GM19328 (cell line): ENCODE measurements around the gene SERPINB10.
"Not testable (repeated sequence)": the region's sequence is repeated elsewhere in the genome, so short reads cannot be mapped to it uniquely, and the experiment has no call there.

Source experiments
- ATAC-seq: cut with Tn5 transposase; IDR thresholded peaks from one replicate; pipeline ENCODE4 v1.9.1; 2021; ENCODE audit warnings: mild to moderate bottlenecking, moderate library complexity; ENCODE audit not compliant: unreplicated experiment

The SERPINB10 gene

DNA sequence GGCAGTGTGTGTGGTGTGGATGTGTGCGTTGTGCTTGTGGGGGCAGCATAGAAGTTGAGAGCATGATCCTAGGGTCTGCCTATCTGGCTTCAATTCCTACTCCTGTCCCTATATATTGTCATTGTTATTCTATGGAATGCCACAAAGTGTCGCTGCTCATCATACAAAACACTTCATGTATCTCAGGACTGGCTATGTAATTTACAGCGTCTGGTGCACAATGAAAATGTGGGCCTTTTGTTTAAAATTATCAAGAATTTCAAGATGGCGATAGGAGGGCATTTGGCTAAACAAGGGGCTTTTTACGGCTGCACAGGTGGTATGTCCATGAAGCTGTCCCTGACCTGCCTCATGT lies 16.8 kb upstream of the SERPINB10 start:
- no peak for ATAC-seq

DNA sequence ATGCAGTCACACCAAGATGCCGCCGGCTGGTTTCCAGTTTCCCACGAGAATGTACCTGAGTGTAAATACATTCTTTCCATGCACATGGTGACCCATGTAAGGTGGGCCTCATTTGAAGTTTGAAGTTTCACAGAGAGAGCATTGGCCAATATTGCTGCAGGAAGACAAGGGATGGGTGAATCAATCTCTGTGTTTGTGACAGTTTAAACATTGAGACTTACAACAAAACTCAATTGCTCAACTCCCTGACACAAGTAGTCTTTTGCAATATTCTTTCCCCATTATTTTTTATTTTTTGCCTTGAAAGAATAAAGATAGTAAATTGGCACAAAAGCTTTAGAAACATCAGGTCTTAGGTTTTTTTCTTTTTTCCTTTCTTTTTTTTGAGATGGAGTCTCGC lies 15.2 kb upstream of the SERPINB10 start:
- no peak for ATAC-seq

DNA sequence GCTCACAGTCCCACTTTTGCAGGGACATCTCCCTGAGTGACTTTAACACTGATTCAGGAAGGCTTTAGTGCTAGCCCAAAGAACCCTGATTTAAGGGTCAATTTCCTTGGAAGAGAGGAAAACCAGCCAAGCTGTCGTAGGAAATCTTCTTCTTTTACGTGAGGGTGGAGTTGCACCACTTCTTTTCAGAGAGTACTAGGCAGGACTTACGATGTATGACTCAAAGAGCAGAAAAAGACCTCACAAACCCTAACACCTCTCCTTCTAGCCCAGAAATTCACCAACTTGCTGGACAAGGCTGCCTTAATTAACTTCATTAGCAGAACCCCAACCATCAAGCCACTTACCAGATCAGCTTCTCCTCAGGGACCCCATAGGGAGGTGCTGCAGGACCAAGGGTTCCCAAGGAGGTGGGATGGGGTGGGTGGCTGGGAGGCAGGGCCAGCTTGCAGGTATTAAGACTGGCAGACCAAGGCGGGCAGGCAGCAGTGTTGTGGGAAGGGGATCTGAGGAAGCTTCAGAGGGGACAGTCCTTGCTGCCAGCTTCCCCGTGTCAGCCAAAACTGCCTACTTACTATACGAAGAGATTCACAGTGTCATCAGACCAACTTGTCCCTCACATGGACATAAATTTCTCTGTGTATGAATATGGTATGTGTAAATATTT lies 13.5 kb upstream of the SERPINB10 start:
- no peak for ATAC-seq

DNA sequence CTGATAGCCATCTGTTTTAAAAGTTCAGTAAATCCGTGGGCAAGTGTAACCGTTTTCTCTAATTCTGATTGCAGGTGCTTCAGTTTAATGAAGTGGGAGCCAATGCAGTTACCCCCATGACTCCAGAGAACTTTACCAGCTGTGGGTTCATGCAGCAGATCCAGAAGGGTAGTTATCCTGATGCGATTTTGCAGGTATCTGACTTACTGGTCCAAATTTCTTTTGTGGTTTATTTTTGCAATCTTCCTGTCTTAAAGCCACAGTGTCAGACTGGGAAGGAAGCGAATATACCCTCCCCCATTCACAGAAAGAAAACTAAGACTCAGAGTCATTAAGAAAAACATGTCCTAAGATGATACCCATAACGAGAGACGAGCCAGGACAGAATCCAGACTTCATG lies 12.6 kb upstream of the SERPINB10 start:
- ATAC-seq: no peak

DNA sequence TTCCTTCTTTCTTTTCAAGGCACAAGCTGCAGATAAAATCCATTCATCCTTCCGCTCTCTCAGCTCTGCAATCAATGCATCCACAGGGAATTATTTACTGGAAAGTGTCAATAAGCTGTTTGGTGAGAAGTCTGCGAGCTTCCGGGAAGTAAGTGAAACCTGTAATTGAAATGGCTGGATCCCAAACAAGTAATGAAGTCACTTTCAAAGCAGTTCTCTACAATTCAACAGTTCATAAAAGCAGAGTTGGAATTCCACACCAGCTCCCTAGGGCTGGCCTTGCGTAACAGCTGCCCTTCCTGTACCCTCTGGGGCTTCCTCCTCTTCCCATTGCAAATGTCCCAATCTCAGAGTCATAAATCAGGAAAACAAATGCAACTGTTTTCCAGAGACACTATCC lies 10.7 kb upstream of the SERPINB10 start:
- no peak for ATAC-seq

DNA sequence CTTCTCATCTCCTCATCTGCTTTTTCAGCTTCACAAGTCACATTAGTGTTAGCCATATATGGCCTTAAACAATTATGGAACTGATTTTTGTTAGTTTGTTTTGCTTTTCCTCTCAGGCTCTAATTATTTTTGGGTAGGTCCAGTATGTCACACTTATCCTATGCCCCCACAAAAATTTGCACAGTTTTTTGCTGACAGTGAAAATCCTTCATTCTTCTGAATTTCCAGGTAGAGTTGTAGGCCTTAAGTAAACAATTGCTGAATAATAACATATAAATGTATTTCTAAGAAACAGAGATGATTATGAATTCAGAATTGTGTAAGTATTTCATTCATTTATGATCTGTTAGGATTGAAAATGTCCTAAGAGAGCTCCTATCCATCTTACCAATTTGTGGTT lies 8.6 kb upstream of the SERPINB10 start:
- ATAC-seq: no peak

DNA sequence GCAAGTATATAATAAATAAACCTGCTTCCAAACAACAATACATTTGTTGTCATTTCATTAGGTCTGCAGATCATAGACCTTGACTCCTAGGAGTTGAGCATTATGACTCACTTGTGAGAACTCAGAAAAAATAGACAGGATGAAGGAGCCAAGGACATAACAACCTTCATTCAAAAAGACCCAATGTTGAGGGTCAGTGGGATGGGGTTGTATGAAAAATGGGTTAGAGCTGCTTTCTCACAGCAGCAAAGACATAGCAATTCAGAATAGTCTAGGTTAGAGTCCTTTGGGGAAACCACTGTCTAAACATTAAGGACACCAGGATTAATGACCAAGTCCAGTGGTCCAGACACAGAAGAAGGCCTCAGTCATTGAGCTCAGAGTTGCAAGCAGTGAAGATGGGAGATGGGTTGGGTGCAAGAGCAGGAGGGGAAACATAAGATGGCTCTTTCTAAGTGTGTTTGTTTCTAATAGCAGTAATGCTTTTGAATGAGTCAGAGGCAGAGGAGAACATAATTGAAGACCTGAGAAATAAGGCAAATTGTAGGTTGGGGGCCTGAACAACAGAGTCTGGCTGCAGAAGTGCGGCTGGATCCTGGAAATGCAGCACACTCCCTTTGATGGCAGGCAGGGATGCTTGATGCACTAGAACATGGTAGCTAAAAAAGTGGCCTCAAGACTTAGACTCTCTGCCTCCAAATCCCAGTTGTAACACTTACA lies 3.7 kb upstream of the SERPINB10 start:
- ATAC-seq: no peak

DNA sequence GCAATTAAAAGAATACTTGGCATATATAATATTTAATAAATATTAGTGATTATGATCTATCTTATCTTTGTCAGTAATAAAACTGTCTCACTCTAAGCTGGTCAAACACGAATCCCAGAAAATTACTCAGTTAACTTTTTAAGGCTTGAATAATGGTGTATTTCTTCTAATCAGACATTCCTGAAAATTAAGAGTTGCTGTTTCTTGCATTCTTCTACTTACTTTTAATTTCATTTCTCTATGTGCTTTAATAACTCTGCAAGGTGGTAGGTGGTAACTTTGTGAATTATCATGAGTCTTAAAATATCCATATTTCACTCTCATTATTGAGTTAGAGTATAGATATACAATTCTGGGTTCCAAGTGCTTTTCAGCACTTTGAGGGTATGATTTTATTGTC lies 3.1 kb upstream of the SERPINB10 start:
- no peak for ATAC-seq

DNA sequence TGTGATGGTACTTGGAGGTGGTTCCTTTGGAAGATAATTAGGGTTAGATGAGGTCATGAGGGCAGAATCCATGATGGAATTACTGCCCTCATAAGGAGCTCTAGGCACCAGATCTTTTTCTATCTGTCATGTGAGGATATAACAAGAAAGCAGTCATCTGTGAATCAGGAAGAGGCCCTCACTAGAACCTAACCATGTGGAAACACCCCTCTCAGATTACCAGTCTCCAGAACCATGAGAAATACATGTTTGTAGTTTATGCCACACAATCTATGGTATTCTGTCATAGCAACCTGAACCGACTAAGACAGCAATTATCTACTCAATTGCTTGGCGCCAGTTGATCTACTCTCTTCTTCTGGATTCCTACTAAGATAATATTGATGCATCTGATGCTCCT lies 2.4 kb upstream of the SERPINB10 start:
- no peak for ATAC-seq

DNA sequence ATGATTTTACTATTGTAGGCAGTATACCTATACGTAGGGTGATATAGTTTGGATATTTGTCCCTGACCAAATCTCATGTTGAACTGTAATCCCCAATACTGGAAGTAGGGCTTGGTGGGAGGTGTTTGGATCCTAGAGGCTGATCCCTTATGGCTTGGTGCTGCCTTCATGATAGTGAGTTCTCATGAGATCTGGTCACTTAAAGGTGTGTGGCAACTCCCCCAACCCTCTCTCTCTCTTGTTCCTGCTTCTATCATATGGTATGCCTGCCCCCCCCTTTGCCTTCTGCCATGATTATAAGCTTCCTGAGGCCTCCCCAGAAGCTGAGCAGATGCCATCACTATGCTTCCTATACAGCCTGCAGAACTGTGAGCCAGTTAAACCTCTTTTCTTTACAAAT lies 1.7 kb upstream of the SERPINB10 start:
- no peak for ATAC-seq

DNA sequence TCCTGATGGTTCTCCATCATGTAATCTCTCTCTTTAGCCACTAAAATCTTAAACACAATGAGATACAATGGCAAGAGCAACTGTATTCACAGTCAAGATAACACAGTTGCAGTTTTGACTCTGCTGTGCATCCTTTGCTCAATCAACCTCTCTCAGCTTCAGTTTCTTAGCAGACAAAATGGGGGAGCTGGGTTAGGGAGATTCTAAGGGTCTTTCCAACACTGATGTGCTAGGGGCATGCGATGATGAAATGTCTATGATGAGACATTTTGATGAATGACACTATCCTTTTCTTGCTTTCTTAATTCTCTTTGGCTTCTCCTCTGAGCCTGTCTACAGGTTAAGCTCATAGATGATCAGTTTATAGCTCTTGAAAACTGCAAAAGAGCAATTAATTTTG lies 1.1 kb downstream of the SERPINB10 start:
- no peak for ATAC-seq

DNA sequence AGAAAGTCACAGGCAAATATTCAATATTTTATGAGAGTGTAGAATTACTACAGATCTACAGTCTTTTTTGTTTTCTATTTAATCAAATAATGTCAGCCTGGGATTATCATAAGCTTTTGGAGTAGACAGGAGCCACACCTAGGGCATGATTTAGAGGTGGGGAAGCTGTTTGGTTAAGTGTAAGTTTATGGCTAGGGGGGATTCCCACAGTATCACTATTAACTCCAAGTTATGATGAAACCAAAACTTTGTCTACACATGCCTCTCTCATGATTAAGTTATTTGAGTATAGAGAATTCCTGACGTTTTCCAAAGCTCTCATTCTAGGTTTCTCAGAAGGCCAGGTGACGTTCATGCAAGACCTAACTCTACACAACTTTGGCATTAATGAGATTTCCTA lies 2.1 kb downstream of the SERPINB10 start:
- no peak for ATAC-seq

DNA sequence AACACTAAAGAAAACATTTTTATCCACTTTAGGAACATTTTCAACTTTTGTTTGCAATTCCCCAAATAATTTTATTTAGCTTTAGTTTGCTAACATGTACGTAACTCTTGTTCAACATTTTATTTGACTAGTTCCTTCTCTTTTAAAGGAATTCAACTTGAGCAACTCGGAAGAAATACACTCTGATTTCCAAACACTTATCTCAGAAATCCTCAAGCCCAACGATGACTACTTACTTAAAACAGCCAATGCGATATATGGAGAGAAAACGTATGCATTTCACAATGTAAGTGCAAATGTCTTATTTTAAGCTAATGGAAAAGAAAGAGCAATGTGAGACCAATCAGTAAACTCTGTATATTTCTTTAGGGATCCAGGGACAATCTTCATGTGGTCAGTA lies 10.1 kb downstream of the SERPINB10 start:
- ATAC-seq: no peak

DNA sequence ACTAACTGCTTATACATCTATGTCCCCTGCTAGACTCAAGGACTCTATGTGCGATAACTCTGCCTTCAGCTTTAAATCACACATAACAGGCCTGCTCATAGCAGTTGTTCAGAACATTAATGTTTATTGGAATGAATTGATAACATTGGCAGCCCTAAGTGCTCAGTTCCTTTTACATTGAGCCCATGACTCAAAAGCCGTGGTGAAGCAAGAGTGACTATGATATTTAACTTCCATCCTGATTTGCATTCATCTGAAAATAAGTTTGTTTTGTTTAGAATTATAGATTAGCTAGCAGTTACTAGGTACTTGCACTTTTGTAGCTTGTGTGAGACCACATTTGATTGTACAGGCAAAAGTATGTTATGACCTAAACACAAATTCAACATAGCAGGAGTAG lies 14.3 kb downstream of the SERPINB10 start:
- no peak for ATAC-seq

DNA sequence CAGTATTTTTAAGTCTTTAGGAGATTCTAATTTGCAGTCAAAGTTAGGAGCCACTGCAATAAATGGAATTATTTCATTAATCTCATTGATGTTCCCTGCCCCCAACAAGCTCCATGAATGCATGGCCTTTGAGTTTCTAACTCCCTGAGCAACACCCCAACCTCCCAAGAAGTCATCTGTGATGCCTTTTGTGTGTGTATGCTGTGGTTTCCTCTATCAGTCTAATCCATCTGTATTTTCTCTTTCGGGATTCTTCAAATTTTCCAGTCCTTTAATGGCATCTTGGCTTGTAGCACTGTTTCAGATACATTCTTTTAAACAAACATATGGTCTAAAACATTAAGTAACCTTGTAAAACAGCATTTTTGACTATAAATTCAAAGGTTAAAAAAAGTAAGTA lies 16.8 kb downstream of the SERPINB10 start:
- no peak for ATAC-seq

DNA sequence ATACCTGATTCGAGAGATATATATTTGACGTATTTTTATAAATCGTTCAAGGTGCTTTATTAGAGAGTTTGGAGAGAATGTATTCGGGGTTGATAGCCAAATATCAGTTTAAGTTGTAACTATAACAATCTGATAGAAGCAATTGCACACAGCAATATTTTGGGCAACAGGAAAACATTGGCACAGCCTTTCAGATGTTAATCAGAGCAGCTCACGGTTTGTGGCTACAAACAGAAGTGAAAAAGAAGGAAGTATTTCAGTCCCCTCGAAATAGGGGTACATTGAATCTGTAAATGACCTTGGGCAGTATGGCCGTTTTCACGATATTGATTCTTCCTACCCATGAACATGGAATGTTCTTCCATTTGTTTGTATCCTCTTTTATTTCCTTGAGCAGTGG lies 20.6 kb downstream of the SERPINB10 start:
- ATAC-seq: no peak

DNA sequence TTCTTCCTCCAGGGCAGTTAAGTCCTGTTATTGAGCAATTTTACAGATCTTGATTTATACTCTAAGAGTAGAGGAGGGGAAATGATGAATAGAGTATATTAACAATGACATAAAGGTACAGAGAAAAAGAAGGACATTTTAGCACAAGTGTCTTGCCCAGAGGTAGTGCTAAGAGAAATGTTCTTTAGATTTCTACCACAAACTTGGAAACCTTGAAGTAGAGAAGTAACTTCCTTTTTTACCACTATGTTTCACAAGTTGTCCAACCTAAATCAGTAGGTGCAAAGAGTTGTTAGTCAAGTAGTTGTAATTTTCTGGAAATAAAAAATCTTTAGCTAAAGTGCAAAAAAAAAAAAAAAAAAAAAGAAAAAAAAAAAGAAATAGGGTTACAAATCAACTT lies 21.6 kb downstream of the SERPINB10 start:
- not testable (repeated sequence) for ATAC-seq

DNA sequence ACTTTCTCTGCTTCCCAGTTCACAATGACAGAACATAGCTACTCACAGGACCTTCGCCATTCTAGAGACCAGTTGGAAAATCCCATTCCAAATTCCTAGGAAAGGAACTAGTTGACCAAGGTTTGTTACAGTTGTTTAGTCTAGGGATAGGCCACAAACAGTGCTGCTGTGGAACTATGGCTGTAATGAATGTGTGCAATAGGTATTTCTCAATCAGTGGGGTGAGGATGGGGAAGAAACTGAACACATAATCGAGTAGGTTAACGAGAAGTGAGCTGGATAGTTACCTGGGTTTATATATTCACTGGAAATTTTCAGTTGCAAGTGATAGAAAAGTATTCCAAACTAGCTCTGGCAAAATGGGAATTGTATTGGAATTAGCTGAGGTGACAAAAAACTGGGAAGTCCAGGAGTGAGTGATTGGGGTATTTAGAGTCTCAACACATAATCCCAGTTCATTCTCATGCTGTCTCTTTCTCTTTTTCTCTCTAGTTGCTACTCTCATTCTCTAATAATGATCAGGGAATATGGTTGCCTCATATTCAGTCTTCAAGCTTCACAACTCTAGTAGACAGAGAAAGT lies 23.1 kb downstream of the SERPINB10 start:
- ATAC-seq: no peak

DNA sequence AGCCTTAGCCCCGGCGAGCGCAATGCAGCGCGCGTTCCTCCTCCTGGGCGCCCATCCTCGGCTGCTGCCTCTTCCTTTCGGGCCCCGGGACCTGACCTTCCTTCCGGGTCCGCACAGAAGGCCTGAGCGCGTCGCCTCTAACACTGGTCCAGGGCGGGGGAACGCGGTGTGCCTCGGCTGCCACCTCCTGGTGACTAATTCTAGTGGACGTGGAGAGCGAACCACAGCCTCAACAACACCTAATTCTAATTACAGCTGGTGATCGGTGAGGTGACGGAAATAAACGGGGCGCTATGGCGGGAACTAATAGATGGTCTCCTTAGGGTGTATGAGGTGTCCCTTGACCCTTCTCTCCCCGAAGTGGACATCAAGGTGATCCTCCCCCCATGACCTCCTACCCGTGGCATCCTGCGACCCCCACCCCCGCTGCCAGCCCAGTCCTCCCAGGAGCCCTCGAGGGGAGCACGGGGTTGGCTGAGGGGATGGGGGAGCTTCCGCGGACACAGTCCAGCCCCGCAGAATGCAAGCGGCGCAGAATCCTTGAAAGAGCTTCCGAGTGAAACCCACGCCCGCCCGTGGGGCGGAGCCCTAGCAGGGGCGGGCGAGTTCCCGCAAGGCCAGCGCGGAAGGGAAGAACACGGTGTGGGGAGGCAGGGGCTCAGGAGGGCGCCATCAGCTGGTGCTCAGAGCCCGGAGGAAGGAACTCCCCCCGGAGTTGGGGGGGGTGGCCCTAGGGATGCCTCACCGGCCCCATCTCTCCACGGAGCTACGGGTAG lies 28.6 kb downstream of the SERPINB10 start:
- peak; percentile 97 for ATAC-seq

DNA sequence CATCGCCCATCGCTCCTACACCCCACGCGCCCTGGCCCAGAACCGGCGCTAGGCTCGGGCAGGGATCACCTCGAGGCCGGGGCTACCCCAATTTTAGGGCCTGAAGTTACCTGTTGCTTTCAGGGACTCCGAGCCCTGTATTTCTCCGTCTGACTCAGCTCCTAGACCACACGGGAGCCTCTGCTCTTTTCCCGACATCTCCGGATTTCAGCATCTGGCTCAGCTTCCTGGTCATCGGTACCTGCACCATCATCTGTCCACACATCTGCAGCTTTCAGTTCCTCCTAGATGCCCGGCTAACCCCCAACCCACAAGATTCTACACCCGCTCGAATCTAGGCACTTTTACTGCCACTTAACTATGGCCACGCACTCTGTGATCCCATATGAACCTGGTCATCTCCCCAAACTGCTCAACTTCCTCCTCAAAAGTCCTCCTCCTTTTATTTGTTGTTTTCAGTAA lies 29.2 kb downstream of the SERPINB10 start:
- ATAC-seq: peak; percentile 14

DNA sequence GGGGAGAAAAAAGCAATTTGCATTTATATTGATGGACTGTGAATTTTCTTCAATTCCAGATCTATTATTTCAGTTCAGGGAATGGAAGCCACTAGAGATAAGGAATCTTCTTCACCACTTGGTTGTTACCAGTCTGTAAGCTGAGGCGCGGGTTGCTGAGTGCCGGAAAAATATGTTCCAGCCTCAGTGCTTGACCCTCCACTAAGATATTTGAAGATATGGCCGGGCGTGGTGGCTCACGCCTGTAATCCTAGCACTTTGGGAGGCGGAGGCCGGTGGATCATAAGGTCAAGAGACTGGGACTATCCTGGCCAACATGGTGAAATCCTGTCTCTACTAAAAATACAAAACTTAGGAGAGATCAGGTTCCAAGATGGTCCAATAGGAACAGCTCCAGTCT lies 32.2 kb downstream of the SERPINB10 start:
- no peak for ATAC-seq
